Activated CD4-positive, alpha-beta T cell treated with anti-CD3 and anti-CD28 coated beads, Interleukin-2, amount 50 U/mL, for 1 hour (primary cell): ENCODE results near the gene USP49.

Experiments
- DNase-seq: peaks from one replicate; pipeline ENCODE4 v3.0.0-alpha.2; 2020

Gene USP49

GRCh38 chr6:41748542-41748941 lies 146.6 kb downstream of the USP49 start:
- DNase-seq, result no peak

- no peak for DNase-seq
These were observed 147.1 kb downstream of the USP49 start for GRCh38 chr6:41748102-41748477.

- no peak for DNase-seq
These were observed 147.7 kb downstream of the USP49 start, which contains the start of gene PGC for GRCh38 chr6:41747256-41748101. TSS of gene PGC (minus strand) at chr6:41747397. CDS start at chr6:41747334, 63 bp downstream.

GRCh38 chr6:41746107-41746506 lies 149.1 kb downstream of the USP49 start:
- no peak for DNase-seq

- no peak for DNase-seq
These were observed 150.9 kb downstream of the USP49 start for GRCh38 chr6:41744236-41744787.

- no peak for DNase-seq
These were observed 151.6 kb downstream of the USP49 start for GRCh38 chr6:41743406-41744235.

- DNase-seq, result no peak
These were observed 153.3 kb downstream of the USP49 start for GRCh38 chr6:41741625-41742490.

GRCh38 chr6:41740366-41741162 lies 154.6 kb downstream of the USP49 start:
- DNase-seq, result no peak
